IMR-90 (cell line): ENCODE data around the gene USP9Y. TPM values are rescaled to one million over a fixed set of nuclear protein-coding genes. Genes with fewer than 3 reads are reported as not detected.

ENCODE experiments used
- ATAC-seq: fragments of 200-7000 bp; cut with Tn5 transposase; 2 replicates; pipeline ENCODE4 v1.9.1; 2020; ENCODE audit warnings: low read depth, mild to moderate bottlenecking, moderate library complexity
- BruUV-seq: library from RNA; stranded (reverse); fragments of 400-500 nt; replicated peaks from 2 replicates; lab custom pipeline; 2021; lab: Mats Ljungman, UMichigan
- CTCF ChIA-PET: fragments of 300-600 bp; formaldehyde crosslinking; extraction: SDS; loops from one replicate; lab custom pipeline; 2021; ENCODE audit warnings: antibody characterized with exemption; lab: Yijun Ruan, JAX
- POLR2A ChIA-PET: fragments of 300-600 bp; sonication (Branson Sonifier 250); formaldehyde crosslinking; loops from one replicate; lab custom pipeline; 2022; ENCODE audit warnings: antibody characterized with exemption; ENCODE audit not compliant: unreplicated experiment; lab: Charles Lee
- DNase-seq: peaks from one replicate; pipeline ENCODE4 v3.0.0; 2013
- H2AFZ ChIP-seq: replicated peaks from 2 replicates; pipeline ENCODE3; 2013; ENCODE audit warnings: low read length, mild to moderate bottlenecking; ENCODE audit not compliant: poor library complexity
- H2AK5ac ChIP-seq: 2 replicates; pipeline ENCODE4 v1.6.1; 2013; ENCODE audit warnings: low read depth, low read length, inconsistent platforms
- H2AK9ac ChIP-seq: replicated peaks from 2 replicates; pipeline ENCODE3; 2013; ENCODE audit warnings: mild to moderate bottlenecking, low read depth, low read length, moderate library complexity; ENCODE audit not compliant: poor library complexity
- H2BK120ac ChIP-seq: 2 replicates; pipeline ENCODE4 v1.6.1; 2013; ENCODE audit warnings: low read depth, low read length, inconsistent platforms
- H2BK15ac ChIP-seq: 3 replicates; pipeline ENCODE4 v1.6.1; 2013; ENCODE audit warnings: low read depth, low read length, inconsistent platforms
- H2BK20ac ChIP-seq: 2 replicates; pipeline ENCODE4 v1.6.1; 2013; ENCODE audit warnings: low read depth, mild to moderate bottlenecking, inconsistent platforms, low read length, moderate library complexity
- H2BK5ac ChIP-seq: 2 replicates; pipeline ENCODE4 v1.6.1; 2013; ENCODE audit warnings: mild to moderate bottlenecking, low read depth, low read length, inconsistent platforms; ENCODE audit not compliant: poor library complexity, severe bottlenecking
- H3K14ac ChIP-seq: replicated peaks from 2 replicates; pipeline ENCODE4 v1.6.1; 2013; ENCODE audit warnings: low read depth, low read length, inconsistent platforms
- H3K18ac ChIP-seq: 2 replicates; pipeline ENCODE4 v1.6.1; 2013; ENCODE audit warnings: low read depth, low read length, control low read depth
- H3K23ac ChIP-seq: 2 replicates; pipeline ENCODE4 v1.6.1; 2013; ENCODE audit warnings: low read depth, low read length, inconsistent platforms
- H3K27ac ChIP-seq: 2 replicates; pipeline ENCODE4 v1.5.1; 2013; ENCODE audit warnings: mild to moderate bottlenecking, control low read depth, low read length; ENCODE audit not compliant: insufficient read depth
- H3K27me3 ChIP-seq: 2 replicates; pipeline ENCODE4 v1.6.1; 2013; ENCODE audit warnings: low read length; ENCODE audit not compliant: control insufficient read depth, insufficient read depth
- H3K36me3 ChIP-seq: 2 replicates; pipeline ENCODE4 v1.6.1; 2013; ENCODE audit warnings: low read length, mixed read lengths; ENCODE audit not compliant: control insufficient read depth, insufficient read depth
- H3K4ac ChIP-seq: 2 replicates; pipeline ENCODE4 v1.6.1; 2013; ENCODE audit warnings: low read depth, low read length, inconsistent platforms
- H3K4me1 ChIP-seq: 2 replicates; pipeline ENCODE4 v1.6.1; 2013; ENCODE audit warnings: low read length, mixed read lengths; ENCODE audit not compliant: control insufficient read depth, insufficient read depth
- H3K4me2 ChIP-seq: 2 replicates; pipeline ENCODE4 v1.6.1; 2013; ENCODE audit warnings: low read depth, mild to moderate bottlenecking, control low read depth, low read length, moderate library complexity
- H3K4me3 ChIP-seq: 2 replicates; pipeline ENCODE4 v1.5.1; 2013; ENCODE audit warnings: low read depth, mild to moderate bottlenecking, control low read depth, low read length, moderate library complexity; ENCODE audit not compliant: insufficient read depth
- H3K56ac ChIP-seq: 2 replicates; pipeline ENCODE4 v1.6.1; 2013; ENCODE audit warnings: low read length, inconsistent platforms; ENCODE audit not compliant: insufficient read depth; ENCODE audit errors: extremely low read depth
- H3K79me1 ChIP-seq, 2 experiments: 2 replicates each; pipeline ENCODE4 v1.6.1; 2013; ENCODE audit warnings: low read length in 2 of 2, inconsistent platforms in 1 of 2, low read depth in 1 of 2
- H3K9ac ChIP-seq: 2 replicates; pipeline ENCODE4 v1.6.1; 2013; ENCODE audit warnings: low read depth, low read length, control low read depth
- H3K9me1 ChIP-seq: 2 replicates; pipeline ENCODE4 v1.6.1; 2013; ENCODE audit warnings: low read length, inconsistent platforms; ENCODE audit not compliant: insufficient read depth
- H3K9me3 ChIP-seq: 2 replicates; pipeline ENCODE4 v1.6.1; 2013; ENCODE audit warnings: low read length; ENCODE audit not compliant: control insufficient read depth, insufficient read depth
- H4K20me1 ChIP-seq: 2 replicates; pipeline ENCODE4 v1.6.1; 2013; ENCODE audit warnings: low read length, inconsistent platforms; ENCODE audit not compliant: insufficient read depth
- H4K5ac ChIP-seq: 2 replicates; pipeline ENCODE4 v1.6.1; 2013; ENCODE audit warnings: mild to moderate bottlenecking, low read depth, low read length, control low read depth
- H4K8ac ChIP-seq, 2 experiments: 2 replicates each; pipeline ENCODE4 v1.6.1; 2013; ENCODE audit warnings: low read depth in 2 of 2, low read length in 2 of 2, control low read depth in 1 of 2, inconsistent platforms in 1 of 2
- H4K91ac ChIP-seq: 2 replicates; pipeline ENCODE4 v1.6.1; 2013; ENCODE audit warnings: low read depth, low read length, inconsistent platforms; ENCODE audit not compliant: insufficient read depth
- BHLHE40 ChIP-seq: fragments of 150-350 bp; IDR thresholded peaks from 2 replicates; pipeline ENCODE4 v1.6.1; 2016; ENCODE audit warnings: mild to moderate bottlenecking, low read depth, low read length
- CHD1 ChIP-seq: IDR thresholded peaks from 2 replicates; pipeline ENCODE4 v1.6.1; 2012; ENCODE audit warnings: low read depth, low read length, improper control_type of control experiment
- FOS ChIP-seq: fragments of 150-350 bp; IDR thresholded peaks from 2 replicates; pipeline ENCODE4 v1.6.1; 2016; ENCODE audit warnings: low read depth, low read length
- MAFK ChIP-seq: IDR thresholded peaks from 2 replicates; pipeline ENCODE4 v1.6.1; 2012; ENCODE audit warnings: low read depth, low read length, improper control_type of control experiment
- MAZ ChIP-seq: IDR thresholded peaks from 2 replicates; pipeline ENCODE4 v1.6.1; 2012; ENCODE audit warnings: low read depth, mild to moderate bottlenecking, low read length, improper control_type of control experiment, moderate library complexity, borderline replicate concordance
- MXI1 ChIP-seq: IDR thresholded peaks from 2 replicates; pipeline ENCODE4 v1.6.1; 2012; ENCODE audit warnings: low read depth, mild to moderate bottlenecking, low read length, moderate library complexity, borderline replicate concordance
- NFE2L2 ChIP-seq: fragments of 150-350 bp; IDR thresholded peaks from 2 replicates; pipeline ENCODE4 v1.6.1; 2016; ENCODE audit warnings: low read depth, mild to moderate bottlenecking, low read length
- POLR2A ChIP-seq: IDR thresholded peaks from 2 replicates; pipeline ENCODE4 v1.6.1; 2012; ENCODE audit warnings: mild to moderate bottlenecking, low read depth, low read length
- RAD21 ChIP-seq: IDR thresholded peaks from 2 replicates; pipeline ENCODE4 v1.6.1; 2012; ENCODE audit warnings: low read length, improper control_type of control experiment
- RCOR1 ChIP-seq: IDR thresholded peaks from 2 replicates; pipeline ENCODE4 v1.6.1; 2012; ENCODE audit warnings: mild to moderate bottlenecking, low read length, improper control_type of control experiment; ENCODE audit not compliant: insufficient replicate concordance
- RFX5 ChIP-seq: IDR thresholded peaks from 2 replicates; pipeline ENCODE4 v1.8.0; 2012; ENCODE audit warnings: low read depth, mild to moderate bottlenecking, low read length, moderate library complexity
- WGBS, 2 experiments: methylation state at CpG; one replicate each; pipeline versions ENCODE4 v1.1.5 to v1.1.7; 2013; ENCODE audit warnings: missing lambda C conversion rate in 2 of 2; ENCODE audit not compliant: insufficient read length in 1 of 2; ENCODE audit errors: extremely low coverage in 2 of 2; 5-methylcytosine and 5-hydroxymethylcytosine counted together
- dilution Hi-C: fragments of 300-500 bp; cut with HindIII; formaldehyde crosslinking; loops from one replicate; pipeline ENCODE4 v1.14.3; 2018; ENCODE audit warnings: low sequenced_read_pairs; ENCODE audit not compliant: unreplicated experiment
- in situ Hi-C: fragments of 300-500 bp; cut with MboI; formaldehyde crosslinking; loops from 3 replicates; pipeline ENCODE4 v1.14.3; 2019; ENCODE audit warnings: low sequenced_read_pairs, inconsistent platforms, mixed read lengths
- intact Hi-C: fragments of 100-400 bp; cut with micrococcal nuclease; formaldehyde crosslinking; loops from 2 replicates; pipeline ENCODE4 v1.10.0; 2022
- polyA plus RNA-seq, 3 experiments: library from polyadenylated mRNA; depleted of rRNA; stranded (reverse); fragments of >200 nt; gene quantifications; 2 replicates each; pipeline ENCODE4 v1.2.3, GENCODE V29; 2012; ENCODE audit warnings: low replicate concordance in 1 of 3
- total RNA-seq: library from RNA; depleted of rRNA; stranded (reverse); fragments of >200 nt; gene quantifications from 2 replicates; pipeline ENCODE4 v1.2.3, GENCODE V29; 2012
- TF ChIP-seq, protein P1 (sequence below): conservative IDR thresholded peaks from 2 replicates; pipeline ENCODE4 v1.5.1; 2012; ENCODE audit warnings: mild to moderate bottlenecking, low read depth, low read length, improper control_type of control experiment
- TF ChIP-seq, protein P2 (sequence below): fragments of 150-350 bp; IDR thresholded peaks from 2 replicates; pipeline ENCODE4 v1.6.1; 2016; ENCODE audit warnings: low read depth, mild to moderate bottlenecking, low read length, moderate library complexity, borderline replicate concordance

USP9Y gene
- total and polyA plus RNA-seq, 2 of the 4 experiments (the other 2 are of a cell fraction): not detected

DNA sequence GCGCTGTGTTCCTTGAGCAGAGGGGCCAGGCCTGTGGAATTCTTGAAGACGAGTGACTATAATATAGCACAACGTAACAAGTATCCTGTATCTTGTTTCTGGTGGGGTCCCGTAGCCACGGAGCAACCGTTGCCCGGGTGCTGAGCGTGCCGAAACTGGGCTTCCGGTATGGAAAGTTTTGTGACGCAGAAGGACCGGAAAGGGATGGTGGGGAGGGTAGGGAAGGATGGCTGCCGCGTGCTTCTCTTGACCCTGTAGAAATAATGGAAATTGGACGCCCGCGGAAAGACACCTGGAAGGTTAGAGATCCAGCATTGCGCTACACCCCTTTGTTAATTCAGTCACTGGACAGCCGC is 204.5 kb downstream of the USP9Y start:
- Histone ChIP-seq H2BK15ac (no peak overlapping the region), H3K4me1 (no peaks in the 10 kb centered on the region), H4K8ac (no peak overlapping the region), H3K27ac (no peak overlapping the region), H2BK120ac (no peak overlapping the region), H4K91ac (no peak overlapping the region), H3K4me2 (no peak overlapping the region), H4K20me1 (no peaks in the 10 kb centered on the region), H2AK9ac (no peak overlapping the region), H2AFZ (no peak overlapping the region), H3K56ac (no peak overlapping the region), H3K36me3 (no peaks in the 10 kb centered on the region), H3K9me3 (no peaks in the 10 kb centered on the region), H2AK5ac (no peak overlapping the region), H3K14ac (no peak overlapping the region), H4K5ac (no peak overlapping the region), H3K27me3 (no peaks in the 10 kb centered on the region), H3K23ac (no peak overlapping the region), H3K4ac (no peak overlapping the region), H2BK20ac (no peak overlapping the region), H3K4me3 (no peak overlapping the region), H3K79me1 (no peaks in the 10 kb centered on the region), H2BK5ac (no peak overlapping the region), H3K18ac (no peak overlapping the region), H3K9me1 (no peaks in the 10 kb centered on the region), H3K9ac (no peak overlapping the region)
- BruUV-seq: no TSS peak
- ChIA-PET CTCF (no interaction called here), POLR2A (no interaction called here)
- TF ChIP-seq, protein P1, sequence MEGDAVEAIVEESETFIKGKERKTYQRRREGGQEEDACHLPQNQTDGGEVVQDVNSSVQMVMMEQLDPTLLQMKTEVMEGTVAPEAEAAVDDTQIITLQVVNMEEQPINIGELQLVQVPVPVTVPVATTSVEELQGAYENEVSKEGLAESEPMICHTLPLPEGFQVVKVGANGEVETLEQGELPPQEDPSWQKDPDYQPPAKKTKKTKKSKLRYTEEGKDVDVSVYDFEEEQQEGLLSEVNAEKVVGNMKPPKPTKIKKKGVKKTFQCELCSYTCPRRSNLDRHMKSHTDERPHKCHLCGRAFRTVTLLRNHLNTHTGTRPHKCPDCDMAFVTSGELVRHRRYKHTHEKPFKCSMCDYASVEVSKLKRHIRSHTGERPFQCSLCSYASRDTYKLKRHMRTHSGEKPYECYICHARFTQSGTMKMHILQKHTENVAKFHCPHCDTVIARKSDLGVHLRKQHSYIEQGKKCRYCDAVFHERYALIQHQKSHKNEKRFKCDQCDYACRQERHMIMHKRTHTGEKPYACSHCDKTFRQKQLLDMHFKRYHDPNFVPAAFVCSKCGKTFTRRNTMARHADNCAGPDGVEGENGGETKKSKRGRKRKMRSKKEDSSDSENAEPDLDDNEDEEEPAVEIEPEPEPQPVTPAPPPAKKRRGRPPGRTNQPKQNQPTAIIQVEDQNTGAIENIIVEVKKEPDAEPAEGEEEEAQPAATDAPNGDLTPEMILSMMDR: no peak
- TF ChIP-seq MAFK (no peak), CHD1 (no peak), FOS (no peak), BHLHE40 (no peak), MAZ (no peak), NFE2L2 (no peak), POLR2A (no peak), RFX5 (no peak), RAD21 (no peak), MXI1 (no peak), RCOR1 (no peak)
- TF ChIP-seq, protein P2, sequence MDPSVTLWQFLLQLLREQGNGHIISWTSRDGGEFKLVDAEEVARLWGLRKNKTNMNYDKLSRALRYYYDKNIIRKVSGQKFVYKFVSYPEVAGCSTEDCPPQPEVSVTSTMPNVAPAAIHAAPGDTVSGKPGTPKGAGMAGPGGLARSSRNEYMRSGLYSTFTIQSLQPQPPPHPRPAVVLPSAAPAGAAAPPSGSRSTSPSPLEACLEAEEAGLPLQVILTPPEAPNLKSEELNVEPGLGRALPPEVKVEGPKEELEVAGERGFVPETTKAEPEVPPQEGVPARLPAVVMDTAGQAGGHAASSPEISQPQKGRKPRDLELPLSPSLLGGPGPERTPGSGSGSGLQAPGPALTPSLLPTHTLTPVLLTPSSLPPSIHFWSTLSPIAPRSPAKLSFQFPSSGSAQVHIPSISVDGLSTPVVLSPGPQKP: no peak
- in situ Hi-C loops (no loop called here), dilution Hi-C loops (no loop called here), intact Hi-C loops (no loop called here)
- no CpG with 5 or more reads among the region's 19 CpGs for WGBS, 2 experiments
- DNase-seq (no peak), ATAC-seq (no peak)
